ENCODE measurements around the gene NKAIN2. TPM values are rescaled to one million over a fixed set of nuclear protein-coding genes. Genes with fewer than 3 reads are reported as not detected.

Gene NKAIN2
- total RNA-seq, 2 donors from 2014 or later: 0.29 TPM; not detected in 1

- H3K9me3 Mint-ChIP-seq: no peaks in the 10 kb centered on the region
- Histone ChIP-seq H3K27me3 (ENCODE audit: control insufficient read depth, insufficient read depth, low read length, poor library complexity, severe bottlenecking) (no peaks in the 10 kb centered on the region), H3K4me3 (ENCODE audit: low read length) (no peak overlapping the region), H3K4me1 (ENCODE audit: control insufficient read depth, insufficient read depth, low read length) (no peaks in the 10 kb centered on the region), H3K9ac (ENCODE audit: extremely low read depth, low read length, poor library complexity, severe bottlenecking) (no peak overlapping the region), H3K36me3 (ENCODE audit: control insufficient read depth, insufficient read depth, low read length) (no peaks in the 10 kb centered on the region), H3K27ac (ENCODE audit: low read depth, low read length) (no peak overlapping the region), H3K9me3 (ENCODE audit: control insufficient read depth, low read length) (no peaks in the 10 kb centered on the region)
- DNase-seq: no peak
- H3K4me3 Mint-ChIP-seq: no peak overlapping the region
- peaks cover 5% of the 10 kb centered on the region for H3K4me1 Mint-ChIP-seq
- no peaks in the 10 kb centered on the region for H3K36me3 Mint-ChIP-seq (ENCODE audit: low read depth)
- H3K27me3 Mint-ChIP-seq (ENCODE audit: insufficient read depth): peaks cover 2% of the 10 kb centered on the region
- no peak overlapping the region for H3K27ac Mint-ChIP-seq
- TF ChIP-seq CTCF (conservative IDR thresholded peaks at IDR 0.05): no peak
- 84 to 88% methylated on average over 1 to 3 of the region's 3 CpGs for WGBS, 2 experiments (ENCODE audit: insufficient coverage in 1 of 2, insufficient read length in 1 of 2)
Measured at GRCh38 chr6:124445581-124445980, 641.9 kb downstream of the NKAIN2 start.

GRCh38 chr6:124446961-124447360, 643.3 kb downstream of the NKAIN2 start:
- H3K27ac ChIP-seq (ENCODE audit: low read depth, low read length): no peak overlapping the region
- no peaks in the 10 kb centered on the region for H3K36me3 ChIP-seq (ENCODE audit: control insufficient read depth, insufficient read depth, low read length)
- Mint-ChIP-seq H3K4me1 (peaks cover 5% of the 10 kb centered on the region), H3K9me3 (no peaks in the 10 kb centered on the region), H3K27me3 (ENCODE audit: insufficient read depth) (no peaks in the 10 kb centered on the region), H3K27ac (no peak overlapping the region), H3K4me3 (no peak overlapping the region), H3K36me3 (ENCODE audit: low read depth) (no peaks in the 10 kb centered on the region)
- no peak overlapping the region for H3K4me3 ChIP-seq (ENCODE audit: low read length)
- no peaks in the 10 kb centered on the region for H3K9me3 ChIP-seq (ENCODE audit: control insufficient read depth, low read length)
- no peak for TF ChIP-seq CTCF (conservative IDR thresholded peaks at IDR 0.05)
- no peaks in the 10 kb centered on the region for H3K4me1 ChIP-seq (ENCODE audit: control insufficient read depth, insufficient read depth, low read length)
- no peak overlapping the region for H3K9ac ChIP-seq (ENCODE audit: extremely low read depth, low read length, poor library complexity, severe bottlenecking)
- no peaks in the 10 kb centered on the region for H3K27me3 ChIP-seq (ENCODE audit: control insufficient read depth, insufficient read depth, low read length, poor library complexity, severe bottlenecking)
- WGBS, 2 experiments (ENCODE audit: insufficient coverage in 1 of 2, insufficient read length in 1 of 2): 73% methylated on average over 3 of the region's 3 CpGs; no CpG with 5 or more reads in 1 of the 2 experiments
- DNase-seq: no peak

GRCh38 chr6:124459268-124459667, 655.6 kb downstream of the NKAIN2 start:
- Mint-ChIP-seq H3K27ac (no peak overlapping the region), H3K4me1 (no peaks in the 10 kb centered on the region), H3K27me3 (ENCODE audit: insufficient read depth) (no peaks in the 10 kb centered on the region), H3K4me3 (no peak overlapping the region), H3K36me3 (ENCODE audit: low read depth) (no peaks in the 10 kb centered on the region), H3K9me3 (peaks cover 2% of the 10 kb centered on the region)
- no peak overlapping the region for H3K9ac ChIP-seq (ENCODE audit: extremely low read depth, low read length, poor library complexity, severe bottlenecking)
- no peaks in the 10 kb centered on the region for H3K4me1 ChIP-seq (ENCODE audit: control insufficient read depth, insufficient read depth, low read length)
- TF ChIP-seq CTCF (conservative IDR thresholded peaks at IDR 0.05): no peak
- H3K27me3 ChIP-seq (ENCODE audit: control insufficient read depth, insufficient read depth, low read length, poor library complexity, severe bottlenecking): no peaks in the 10 kb centered on the region
- 88% methylated on average over 2 of the region's 2 CpGs; no CpG with 5 or more reads in 1 of the 2 experiments for WGBS, 2 experiments (ENCODE audit: insufficient coverage in 1 of 2, insufficient read length in 1 of 2)
- no peaks in the 10 kb centered on the region for H3K9me3 ChIP-seq (ENCODE audit: control insufficient read depth, low read length)
- DNase-seq: no peak
- H3K4me3 ChIP-seq (ENCODE audit: low read length): no peak overlapping the region
- H3K27ac ChIP-seq (ENCODE audit: low read depth, low read length): no peak overlapping the region
- H3K36me3 ChIP-seq (ENCODE audit: control insufficient read depth, insufficient read depth, low read length): no peaks in the 10 kb centered on the region
